Measurements from ENCODE around the gene TBC1D21. TPM values are rescaled to one million over a fixed set of nuclear protein-coding genes. Genes with fewer than 3 reads are reported as not detected.

The TBC1D21 gene
- total and polyA plus RNA-seq, 2 of the 8 experiments (the other 6 are each of a cell fraction or from before 2014, with no cell fraction given) = not detected

DNA sequence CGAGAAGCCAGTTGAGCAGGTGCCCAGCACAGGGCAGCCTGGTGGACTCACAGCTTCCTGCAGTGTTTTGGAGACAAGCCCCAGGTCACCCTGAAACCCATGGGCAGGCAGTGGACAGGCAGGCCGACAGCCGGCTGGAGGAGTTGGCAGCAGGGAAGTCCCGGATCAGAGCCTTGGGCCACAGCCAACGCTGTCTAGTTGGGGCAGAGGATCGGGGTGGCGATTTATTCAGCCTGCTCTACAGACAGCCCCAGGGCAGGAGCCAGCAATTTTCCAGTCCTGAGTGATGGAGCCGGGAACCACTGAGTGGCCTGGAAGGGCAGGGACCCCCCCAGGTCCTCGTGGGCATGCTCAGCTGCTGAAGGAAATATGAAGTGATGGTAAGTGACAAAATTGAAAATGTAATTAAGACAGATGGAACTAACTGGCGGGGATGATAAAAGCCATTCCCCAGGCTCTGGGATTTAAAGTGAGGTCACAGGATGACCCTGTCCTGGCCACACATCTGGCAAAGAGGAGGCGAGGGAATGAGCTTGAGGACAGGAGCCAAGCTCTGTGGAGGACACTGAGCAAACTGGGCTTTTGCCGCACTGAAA is 34.4 kb upstream of the TBC1D21 start:
- no peak overlapping the region for H3K9ac ChIP-seq (replicated peaks in 1 of 4; ENCODE audit: extremely low read depth in 1 of 4, low read depth in 3 of 4, low read length in 3 of 4)
- no peak overlapping the region for H3K18ac ChIP-seq (ENCODE audit: extremely low read depth, low read length)
- no peak overlapping the region for H3K4me2 ChIP-seq (ENCODE audit: insufficient read depth in 1 of 2, low read depth in 2 of 2, low read length in 2 of 2)
- POLR2A ChIA-PET (ENCODE audit: partially characterized antibody) = no interaction called here
- no peaks in the 10 kb centered on the region for H4K20me1 ChIP-seq (replicated peaks in 1 of 2; ENCODE audit: control insufficient read depth in 1 of 2, insufficient read depth in 2 of 2, low read length in 2 of 2)
- H3K36me3 ChIP-seq (ENCODE audit: control insufficient read depth in 2 of 4, insufficient read depth in 4 of 4, low read length in 3 of 4) = no peaks in the 10 kb centered on the region
- H3K4me3 ChIP-seq (ENCODE audit: extremely low read depth in 1 of 4, insufficient read depth in 2 of 4, low read depth in 3 of 4, low read length in 4 of 4) = no peak overlapping the region
- no peak overlapping the region for H2AK5ac ChIP-seq (ENCODE audit: low read depth, low read length)
- no peak overlapping the region for H3K4ac ChIP-seq (replicated peaks; ENCODE audit: insufficient read length, low read depth, low read length)
- H3K27ac ChIP-seq (ENCODE audit: low read depth, low read length) = no peak overlapping the region
- no peak overlapping the region for H2BK20ac ChIP-seq (ENCODE audit: low read length)
- peaks cover 0 to 11% (median 4%) of the 10 kb centered on the region in 4 experiments; a peak in 5 of 7 replicates for H3K4me1 ChIP-seq (replicated peaks in 1 of 4; ENCODE audit: control insufficient read depth in 3 of 4, insufficient read depth in 4 of 4, low read length in 3 of 4)
- H4K5ac ChIP-seq (ENCODE audit: insufficient read length, low read depth, low read length) = no peak overlapping the region
- TF ChIP-seq CEBPB (IDR thresholded peaks at IDR 0.05; ENCODE audit: low read depth, low read length) (no peak), BCL11A (IDR thresholded peaks at IDR 0.05; ENCODE audit: low read depth in 2 of 2, low read length in 2 of 2) (no peak), SRF (IDR thresholded peaks at IDR 0.05; ENCODE audit: low read depth, low read length) (no peak), POU5F1 (IDR thresholded peaks at IDR 0.05; ENCODE audit: low read depth, low read length) (no peak), SP2 (IDR thresholded peaks at IDR 0.05; ENCODE audit: low read length) (no peak), TAF1 (IDR thresholded peaks at IDR 0.05; ENCODE audit: low read depth, low read length) (no peak), TAF7 (optimal IDR thresholded peaks at IDR 0.05; ENCODE audit: borderline replicate concordance, low read depth, low read length) (no peak)
- TF ChIP-seq, protein P1, sequence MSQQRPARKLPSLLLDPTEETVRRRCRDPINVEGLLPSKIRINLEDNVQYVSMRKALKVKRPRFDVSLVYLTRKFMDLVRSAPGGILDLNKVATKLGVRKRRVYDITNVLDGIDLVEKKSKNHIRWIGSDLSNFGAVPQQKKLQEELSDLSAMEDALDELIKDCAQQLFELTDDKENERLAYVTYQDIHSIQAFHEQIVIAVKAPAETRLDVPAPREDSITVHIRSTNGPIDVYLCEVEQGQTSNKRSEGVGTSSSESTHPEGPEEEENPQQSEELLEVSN (IDR thresholded peaks at IDR 0.05) = no peak
- TF ChIP-seq, protein P2, sequence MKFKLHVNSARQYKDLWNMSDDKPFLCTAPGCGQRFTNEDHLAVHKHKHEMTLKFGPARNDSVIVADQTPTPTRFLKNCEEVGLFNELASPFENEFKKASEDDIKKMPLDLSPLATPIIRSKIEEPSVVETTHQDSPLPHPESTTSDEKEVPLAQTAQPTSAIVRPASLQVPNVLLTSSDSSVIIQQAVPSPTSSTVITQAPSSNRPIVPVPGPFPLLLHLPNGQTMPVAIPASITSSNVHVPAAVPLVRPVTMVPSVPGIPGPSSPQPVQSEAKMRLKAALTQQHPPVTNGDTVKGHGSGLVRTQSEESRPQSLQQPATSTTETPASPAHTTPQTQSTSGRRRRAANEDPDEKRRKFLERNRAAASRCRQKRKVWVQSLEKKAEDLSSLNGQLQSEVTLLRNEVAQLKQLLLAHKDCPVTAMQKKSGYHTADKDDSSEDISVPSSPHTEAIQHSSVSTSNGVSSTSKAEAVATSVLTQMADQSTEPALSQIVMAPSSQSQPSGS (IDR thresholded peaks at IDR 0.05; ENCODE audit: low read length) = no peak
- H3K9me3 ChIP-seq (ENCODE audit: insufficient read depth in 2 of 2, low read depth in 1 of 2, low read length in 1 of 2) = no peaks in the 10 kb centered on the region
- H2BK5ac ChIP-seq (ENCODE audit: low read depth, low read length) = no peak overlapping the region
- DNase-seq (ENCODE audit: low read depth in 1 of 2, low spot score in 2 of 2) (no peak), FAIRE-seq (no peak)
- H3K79me2 ChIP-seq (ENCODE audit: control insufficient read depth in 1 of 2, insufficient read depth in 2 of 2, low read length in 2 of 2) = no peaks in the 10 kb centered on the region
- CTCF ChIA-PET (ENCODE audit: partially characterized antibody) = interaction anchor here (0.8 to 3.4 kb wide), 13 partner anchors 8 to 98 kb away, joined by 3 to 12 read pairs (median 5); partner anchors contain the start of gene TBC1D21
- H3K79me1 ChIP-seq (ENCODE audit: low read depth, low read length) = no peaks in the 10 kb centered on the region
- H2BK120ac ChIP-seq (replicated peaks; ENCODE audit: low read depth, low read length) = no peak overlapping the region
- H3K23me2 ChIP-seq (ENCODE audit: low read depth, low read length) = no peaks in the 10 kb centered on the region
- no peak overlapping the region for H3K14ac ChIP-seq (ENCODE audit: insufficient read length)
- no peak overlapping the region for H4K91ac ChIP-seq (replicated peaks; ENCODE audit: insufficient read length, low read length)
- peaks cover 0 to 2% (median under 1%) of the 10 kb centered on the region in 4 experiments; a peak in 1 of 7 replicates for H3K27me3 ChIP-seq (replicated peaks in 1 of 4; ENCODE audit: control insufficient read depth in 3 of 4, extremely low read depth in 1 of 4, insufficient read depth in 3 of 4, low read length in 3 of 4)
- H4K8ac ChIP-seq (ENCODE audit: extremely low read depth, insufficient read depth, low read length) = no peak overlapping the region
- H3K23ac ChIP-seq (ENCODE audit: insufficient read length) = no peak overlapping the region
- no peak overlapping the region for H2BK15ac ChIP-seq (ENCODE audit: low read length)
- WGBS, 2 experiments (ENCODE audit: extremely low coverage in 1 of 2, insufficient coverage in 1 of 2, insufficient read length in 1 of 2, insufficient replicate concordance in 2 of 2, low coverage in 1 of 2, low lambda C conversion rate in 2 of 2, missing lambda C conversion rate in 1 of 2) = 93% methylated on average over 12 of the region's 12 CpGs; no CpG with 5 or more reads in 1 of the 2 experiments
- H3K56ac ChIP-seq (replicated peaks; ENCODE audit: insufficient read length, low read depth, low read length) = no peak overlapping the region
- H2AFZ ChIP-seq (ENCODE audit: low read length) = no peak overlapping the region
- H2BK12ac ChIP-seq (ENCODE audit: low read depth, low read length) = no peak overlapping the region

All from H1 (cell line).